CD4-positive, CD25-positive, alpha-beta regulatory T cell (primary cell): Measurements from ENCODE around the gene DNAH10. TPM values are rescaled to one million over a fixed set of nuclear protein-coding genes. Genes with fewer than 3 reads are reported as not detected.

Experiments
- ATAC-seq, 2 donors: fragments of 150-1000 bp; cut with Tn5 transposase; one replicate each; pipeline ENCODE4 v1.10.0; 2021; ENCODE audit warnings: low read depth in 2 of 2, moderate number of reproducible peaks in 2 of 2, moderate library complexity in 1 of 2
- DNase-seq, 3 donors: peaks; one replicate each; pipeline versions ENCODE4 v3.0.0 to v3.0.0-alpha.2; 2012 to 2022; ENCODE audit warnings: mixed read lengths in 1 of 3
- H3K27ac ChIP-seq: one replicate; pipeline ENCODE4 v1.7.0; 2013; ENCODE audit warnings: mild to moderate bottlenecking, low read length; ENCODE audit not compliant: insufficient read depth, poor library complexity, severe bottlenecking
- H3K27me3 ChIP-seq: one replicate; pipeline ENCODE4 v1.7.0; 2013; ENCODE audit warnings: low read length; ENCODE audit not compliant: control insufficient read depth, insufficient read depth
- H3K36me3 ChIP-seq: one replicate; pipeline ENCODE4 v1.7.0; 2013; ENCODE audit warnings: mild to moderate bottlenecking, low read length, moderate library complexity; ENCODE audit not compliant: control insufficient read depth, insufficient read depth
- H3K4me1 ChIP-seq: 2 replicates; pipeline ENCODE4 v1.7.0; 2013; ENCODE audit warnings: mild to moderate bottlenecking, low read length; ENCODE audit not compliant: insufficient read depth, control insufficient read depth, poor library complexity, severe bottlenecking
- H3K4me3 ChIP-seq: one replicate; pipeline ENCODE4 v1.7.0; 2013; ENCODE audit warnings: low read depth, mild to moderate bottlenecking, low read length, moderate library complexity
- H3K9me3 ChIP-seq, 2 experiments: 1 replicate in 1 of 2; 2 replicates in 1 of 2; pipeline ENCODE4 v1.7.0; 2013; ENCODE audit warnings: low read length in 2 of 2, mild to moderate bottlenecking in 1 of 2, moderate library complexity in 1 of 2; ENCODE audit not compliant: control insufficient read depth in 2 of 2
- H3K27ac Mint-ChIP-seq, 3 donors: one replicate each; pipeline ENCODE4 v1.8.0; 2020 to 2022; ENCODE audit warnings: mild to moderate bottlenecking in 3 of 3, mixed read lengths in 3 of 3, moderate library complexity in 2 of 3
- H3K27me3 Mint-ChIP-seq: one replicate; pipeline ENCODE4 v1.8.0; 2022; ENCODE audit warnings: mild to moderate bottlenecking, mixed read lengths
- H3K36me3 Mint-ChIP-seq: one replicate; pipeline ENCODE4 v1.8.0; 2020; ENCODE audit warnings: mixed read lengths
- H3K4me1 Mint-ChIP-seq, 4 donors: one replicate each; pipeline ENCODE4 v1.8.0; 2020 to 2022; ENCODE audit warnings: mixed read lengths in 4 of 4, mild to moderate bottlenecking in 1 of 4
- H3K4me3 Mint-ChIP-seq, 4 donors: one replicate each; pipeline ENCODE4 v1.8.0; 2020 to 2022; ENCODE audit warnings: mild to moderate bottlenecking in 4 of 4, mixed read lengths in 4 of 4, moderate library complexity in 3 of 4
- H3K9me3 Mint-ChIP-seq, 7 donors: one replicate each; pipeline ENCODE4 v1.8.0; 2020 to 2022; ENCODE audit warnings: mixed read lengths in 7 of 7, mild to moderate bottlenecking in 3 of 7, moderate library complexity in 2 of 7
- polyA plus RNA-seq, 4 donors: library from polyadenylated mRNA; unstranded; fragments of 300-500 nt; fragmentation: Illumina TruSeq; gene quantifications; one replicate each; pipeline ENCODE4 v1.2.3, GENCODE V29; 2021
- total RNA-seq: library from RNA; stranded (reverse); gene quantifications from one replicate; pipeline ENCODE4 v1.2.3, GENCODE V29; 2022

DNAH10 gene
- total and polyA plus RNA-seq, 5 donors from 2014 or later, result 0.02 to 0.07 TPM; not detected in 3

DNA sequence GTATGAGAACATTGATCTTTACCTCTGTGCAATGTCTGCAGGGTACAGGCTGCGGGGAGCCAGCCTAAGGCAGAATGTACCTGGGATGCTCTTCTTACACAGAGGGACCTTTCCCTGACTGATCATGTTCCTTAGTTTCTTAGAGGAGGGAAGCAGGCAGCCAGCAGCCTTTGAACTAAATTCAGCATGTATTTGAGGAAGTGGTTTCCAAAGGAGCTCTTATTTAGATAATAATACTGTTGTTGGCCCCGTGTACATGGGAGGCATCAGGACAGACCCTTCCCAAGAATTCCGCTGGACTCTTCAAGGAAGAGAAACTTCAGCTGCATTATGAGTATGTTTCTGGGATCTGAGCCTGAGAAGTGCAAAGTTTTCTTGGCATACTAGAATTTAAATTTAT is 111.7 kb downstream of the DNAH10 start:
- H3K27ac Mint-ChIP-seq, result no peak overlapping the region
- DNase-seq, result no peak
- Histone ChIP-seq H3K36me3 (no peaks in the 10 kb centered on the region), H3K9me3 (no peaks in the 10 kb centered on the region), H3K4me3 (no peak overlapping the region), H3K4me1 (no peaks in the 10 kb centered on the region), H3K27ac (no peak overlapping the region), H3K27me3 (no peaks in the 10 kb centered on the region)
- H3K9me3 Mint-ChIP-seq, result peaks cover 0 to 5% (median 0%) of the 10 kb centered on the region in 7 donors
- no peaks in the 10 kb centered on the region for H3K27me3 Mint-ChIP-seq
- H3K4me3 Mint-ChIP-seq, result no peak overlapping the region
- H3K4me1 Mint-ChIP-seq, result no peaks in the 10 kb centered on the region
- ATAC-seq, result no peak
- H3K36me3 Mint-ChIP-seq, result no peaks in the 10 kb centered on the region

DNA sequence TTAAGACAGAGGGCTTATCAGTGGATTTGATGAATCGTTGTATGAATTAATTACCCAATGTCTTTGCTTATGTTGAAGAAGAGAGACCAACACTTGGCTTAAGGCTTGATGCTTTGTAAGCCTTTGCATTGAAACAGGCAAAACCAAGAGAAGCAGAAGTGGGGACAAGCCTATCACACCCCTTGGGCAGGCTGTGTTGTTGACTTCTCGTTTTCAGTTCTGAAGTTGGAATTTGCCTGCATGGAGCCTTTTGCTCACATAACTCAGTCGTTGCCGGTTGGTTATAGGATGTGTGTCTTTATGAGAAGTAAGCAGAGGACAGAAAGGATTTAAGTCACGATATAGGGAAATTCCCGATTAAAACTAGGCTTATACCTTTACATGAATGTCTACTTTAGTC is 115.9 kb downstream of the DNAH10 start:
- Mint-ChIP-seq H3K36me3 (no peaks in the 10 kb centered on the region), H3K4me1 (no peaks in the 10 kb centered on the region), H3K9me3 (peaks cover 0 to 4% (median 0%) of the 10 kb centered on the region in 7 donors)

DNA sequence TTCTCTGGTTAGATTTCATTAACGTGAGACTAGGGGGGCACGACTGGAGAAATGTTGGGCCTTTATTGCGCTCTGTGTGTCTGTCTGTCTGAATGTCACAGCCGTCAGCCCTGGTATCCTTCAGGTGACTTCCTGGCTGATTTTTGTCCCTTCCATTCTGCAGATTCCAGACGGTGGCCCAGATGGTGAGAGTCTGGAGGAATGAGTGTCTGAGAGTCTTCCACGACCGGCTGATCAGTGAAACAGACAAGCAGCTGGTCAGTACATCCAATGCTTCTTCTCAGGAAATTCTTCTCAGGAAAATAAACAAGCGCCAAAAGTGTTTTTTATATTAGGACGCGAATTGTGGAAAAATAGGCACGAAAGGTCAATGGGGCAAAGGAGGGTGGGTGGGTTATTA is 117.0 kb downstream of the DNAH10 start:
- no peak overlapping the region for H3K4me3 Mint-ChIP-seq
- ATAC-seq (no peak), DNase-seq (no peak)
- Histone ChIP-seq H3K36me3 (no peaks in the 10 kb centered on the region), H3K9me3 (no peaks in the 10 kb centered on the region), H3K27ac (no peak overlapping the region), H3K4me1 (no peaks in the 10 kb centered on the region), H3K27me3 (no peaks in the 10 kb centered on the region), H3K4me3 (no peak overlapping the region)
- H3K27me3 Mint-ChIP-seq, result peaks cover 9% of the 10 kb centered on the region
- no peaks in the 10 kb centered on the region for H3K4me1 Mint-ChIP-seq
- H3K9me3 Mint-ChIP-seq, result peaks cover 0 to 4% (median 0%) of the 10 kb centered on the region in 7 donors
- no peaks in the 10 kb centered on the region for H3K36me3 Mint-ChIP-seq
- H3K27ac Mint-ChIP-seq, result no peak overlapping the region

More for the DNA sequence above, 115.9 kb downstream of the DNAH10 start:
- Mint-ChIP-seq H3K4me3 (no peak overlapping the region), H3K27me3 (peaks cover 9% of the 10 kb centered on the region), H3K27ac (no peak overlapping the region)
- no peak overlapping the region for H3K27ac ChIP-seq
- no peaks in the 10 kb centered on the region for H3K9me3 ChIP-seq
- no peaks in the 10 kb centered on the region for H3K27me3 ChIP-seq
- ATAC-seq (no peak), DNase-seq (no peak)
- no peaks in the 10 kb centered on the region for H3K36me3 ChIP-seq
- H3K4me1 ChIP-seq, result no peaks in the 10 kb centered on the region
- H3K4me3 ChIP-seq, result no peak overlapping the region

DNA sequence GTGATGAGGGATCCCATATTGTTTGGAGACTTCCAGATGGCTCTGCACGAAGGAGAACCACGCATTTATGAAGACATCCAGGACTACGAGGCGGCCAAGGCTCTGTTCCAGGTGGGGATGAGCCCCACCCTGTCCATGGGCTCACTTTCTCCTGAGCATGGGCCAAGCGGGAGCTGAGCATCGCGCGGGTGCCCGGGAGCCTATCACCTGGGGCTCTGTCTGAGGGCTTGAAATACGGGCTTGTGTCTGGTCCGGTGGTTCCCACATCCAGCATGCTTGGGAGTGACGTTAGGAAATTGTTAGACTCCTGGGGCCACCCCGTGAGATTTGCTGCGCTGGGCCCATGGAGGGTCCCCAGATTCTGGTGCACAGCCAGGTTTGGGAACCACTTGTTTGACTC is 117.6 kb downstream of the DNAH10 start:
- Histone ChIP-seq H3K27ac (no peak overlapping the region), H3K9me3 (no peaks in the 10 kb centered on the region), H3K4me1 (no peaks in the 10 kb centered on the region), H3K27me3 (no peaks in the 10 kb centered on the region), H3K4me3 (no peak overlapping the region), H3K36me3 (no peaks in the 10 kb centered on the region)
- ATAC-seq (no peak), DNase-seq (no peak)
- Mint-ChIP-seq H3K36me3 (no peaks in the 10 kb centered on the region), H3K9me3 (peaks cover 0 to 4% (median 0%) of the 10 kb centered on the region in 7 donors), H3K27me3 (peaks cover 9% of the 10 kb centered on the region), H3K27ac (no peak overlapping the region), H3K4me1 (no peaks in the 10 kb centered on the region), H3K4me3 (no peak overlapping the region)

DNA sequence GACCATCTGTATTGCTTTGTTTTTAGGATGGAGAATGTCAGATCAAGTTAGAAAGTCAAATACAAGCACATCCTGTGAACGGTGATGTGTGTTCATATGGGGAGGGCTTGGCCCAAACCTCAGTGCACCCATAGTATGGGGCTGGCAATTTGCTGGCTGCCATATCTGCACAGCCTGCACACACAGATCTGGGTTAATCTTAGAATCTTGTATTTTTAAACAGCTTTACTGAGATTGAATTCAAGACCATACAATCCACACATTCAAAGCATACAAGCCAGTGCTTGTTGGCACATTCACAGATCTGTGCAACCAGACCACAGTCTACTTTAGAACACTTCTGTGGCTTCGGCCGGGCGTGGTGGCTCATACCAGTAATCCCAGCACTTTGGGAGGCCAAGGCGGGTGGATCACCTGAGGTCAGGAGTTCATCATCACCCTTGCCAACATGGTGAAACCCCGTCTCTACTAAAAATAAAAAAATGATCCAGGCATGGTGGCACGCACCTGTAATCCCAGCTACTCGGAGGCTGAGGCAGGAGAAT is 120.1 kb downstream of the DNAH10 start:
- Histone ChIP-seq H3K36me3 (no peaks in the 10 kb centered on the region), H3K4me3 (no peak overlapping the region), H3K27me3 (no peaks in the 10 kb centered on the region), H3K4me1 (no peaks in the 10 kb centered on the region), H3K27ac (no peak overlapping the region), H3K9me3 (no peaks in the 10 kb centered on the region)
- DNase-seq (no peak), ATAC-seq (no peak)
- no peaks in the 10 kb centered on the region for H3K4me1 Mint-ChIP-seq
- H3K4me3 Mint-ChIP-seq, result no peak overlapping the region
- no peak overlapping the region for H3K27ac Mint-ChIP-seq
- H3K27me3 Mint-ChIP-seq, result peaks cover 9% of the 10 kb centered on the region
- peaks cover 0 to 3% (median 0%) of the 10 kb centered on the region in 7 donors for H3K9me3 Mint-ChIP-seq
- no peaks in the 10 kb centered on the region for H3K36me3 Mint-ChIP-seq

DNA sequence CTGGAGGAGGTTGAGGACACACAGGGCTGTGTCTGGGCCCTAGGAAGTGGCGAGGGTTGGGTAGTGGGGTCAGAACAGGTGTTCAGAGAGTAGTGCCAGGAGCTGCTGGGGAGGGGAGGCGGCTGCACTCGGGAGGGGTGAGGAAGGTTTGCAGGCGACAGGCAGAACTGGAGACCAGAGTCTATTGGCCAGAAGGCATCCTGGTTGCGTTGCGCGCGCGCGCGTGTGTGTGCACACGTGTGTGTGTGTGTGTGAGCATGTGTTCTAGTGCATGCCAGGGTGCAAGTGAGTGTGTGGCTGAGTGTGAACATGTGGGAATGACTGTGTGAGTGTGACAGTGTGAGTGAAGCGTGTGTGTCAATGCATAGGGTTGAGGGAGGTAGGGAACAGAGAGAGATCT is 124.2 kb downstream of the DNAH10 start:
- Mint-ChIP-seq H3K27ac (no peak overlapping the region), H3K27me3 (peaks cover 9% of the 10 kb centered on the region), H3K4me3 (no peak overlapping the region), H3K9me3 (no peaks in the 10 kb centered on the region), H3K4me1 (no peaks in the 10 kb centered on the region), H3K36me3 (no peaks in the 10 kb centered on the region)
- Histone ChIP-seq H3K4me3 (no peak overlapping the region), H3K4me1 (no peaks in the 10 kb centered on the region), H3K27me3 (no peaks in the 10 kb centered on the region), H3K9me3 (no peaks in the 10 kb centered on the region), H3K36me3 (no peaks in the 10 kb centered on the region), H3K27ac (no peak overlapping the region)
- ATAC-seq (no peak), DNase-seq (no peak)

DNA sequence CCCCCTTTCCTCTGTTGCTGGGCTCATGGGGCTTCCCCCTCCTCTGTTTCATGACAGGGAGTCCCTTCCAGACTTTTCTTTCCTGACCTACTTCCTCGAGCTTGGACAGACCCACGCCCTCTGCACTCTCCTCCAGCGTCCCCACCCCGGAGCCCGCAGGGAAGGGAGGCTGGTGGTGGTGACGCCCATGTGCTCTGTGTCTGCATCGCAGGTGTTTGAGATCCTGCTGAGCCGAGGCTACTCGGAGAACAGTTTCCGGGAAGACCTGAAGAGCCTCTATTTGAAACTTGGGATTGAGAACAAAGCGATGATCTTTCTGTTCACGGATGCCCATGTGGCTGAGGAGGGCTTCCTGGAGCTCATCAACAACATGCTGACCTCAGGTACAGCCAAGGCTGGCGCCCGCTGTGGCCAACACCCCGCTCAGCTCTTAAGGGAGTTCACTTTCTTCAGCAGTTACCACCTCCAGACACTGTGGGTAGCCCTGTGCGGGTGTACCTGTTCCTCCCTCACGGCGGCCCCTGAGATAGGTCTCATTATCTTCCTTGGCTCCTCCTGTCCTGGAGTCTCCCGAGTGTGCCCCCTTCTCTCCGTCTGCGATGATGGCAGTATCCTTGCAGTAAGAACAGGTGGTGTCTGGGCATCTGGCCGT is 125.0 kb downstream of the DNAH10 start:
- ATAC-seq (no peak), DNase-seq (no peak)
- H3K9me3 Mint-ChIP-seq, result no peaks in the 10 kb centered on the region
- no peaks in the 10 kb centered on the region for H3K36me3 Mint-ChIP-seq
- no peaks in the 10 kb centered on the region for H3K4me1 ChIP-seq
- no peak overlapping the region for H3K27ac ChIP-seq
- no peak overlapping the region for H3K4me3 ChIP-seq
- H3K27ac Mint-ChIP-seq, result no peak overlapping the region
- no peaks in the 10 kb centered on the region for H3K27me3 ChIP-seq
- peaks cover 8% of the 10 kb centered on the region for H3K27me3 Mint-ChIP-seq
- no peaks in the 10 kb centered on the region for H3K9me3 ChIP-seq
- no peaks in the 10 kb centered on the region for H3K36me3 ChIP-seq
- no peaks in the 10 kb centered on the region for H3K4me1 Mint-ChIP-seq
- no peak overlapping the region for H3K4me3 Mint-ChIP-seq

DNA sequence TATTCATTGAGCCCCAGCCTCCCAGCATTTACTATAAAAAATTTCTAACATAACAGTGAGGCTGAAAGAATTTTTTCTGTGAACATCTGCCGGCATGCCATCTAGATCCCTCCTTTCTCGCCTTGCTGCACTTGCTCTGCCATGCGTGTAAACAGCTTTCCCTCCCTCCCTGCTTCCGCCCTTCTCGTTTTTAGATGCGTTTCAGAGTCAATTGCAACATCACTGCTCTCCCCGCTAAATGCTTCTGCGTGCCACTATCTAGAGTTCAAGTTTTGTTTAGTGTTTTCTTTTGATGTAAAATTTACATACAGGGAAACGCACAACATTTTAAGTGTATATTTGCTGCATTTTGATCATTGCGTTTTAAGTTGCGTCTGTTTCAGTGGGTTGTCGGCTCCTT is 126.9 kb downstream of the DNAH10 start:
- H3K4me1 ChIP-seq, result no peaks in the 10 kb centered on the region
- Mint-ChIP-seq H3K27me3 (peaks cover 13% of the 10 kb centered on the region), H3K27ac (no peak overlapping the region), H3K9me3 (no peaks in the 10 kb centered on the region), H3K36me3 (no peaks in the 10 kb centered on the region), H3K4me1 (no peaks in the 10 kb centered on the region), H3K4me3 (no peak overlapping the region)
- H3K4me3 ChIP-seq, result no peak overlapping the region
- no peak overlapping the region for H3K27ac ChIP-seq
- no peaks in the 10 kb centered on the region for H3K9me3 ChIP-seq
- no peaks in the 10 kb centered on the region for H3K36me3 ChIP-seq
- ATAC-seq, result no peak
- H3K27me3 ChIP-seq, result no peaks in the 10 kb centered on the region
- DNase-seq, result no peak
